HepG2 (cell line): Measurements from ENCODE around the gene MIDN. TPM values are rescaled to one million over a fixed set of nuclear protein-coding genes. Genes with fewer than 3 reads are reported as not detected.

Experiments used
- ATF7 ChIP-seq, 2 experiments: fragments of 450-650 bp in 1 of 2; sonication (generic) in 1 of 2; formaldehyde crosslinking in 1 of 2; IDR thresholded peaks; 2 replicates each; pipeline versions ENCODE4 v1.4.0 to v1.6.1; 2016 to 2020; ENCODE audit warnings: antibody characterized with exemption in 1 of 2, mild to moderate bottlenecking in 1 of 2, missing genetic modification reagents in 1 of 2
- DNMT3B ChIP-seq: conservative IDR thresholded peaks from 2 replicates; pipeline ENCODE4 v1.6.1; 2016; ENCODE audit warnings: missing biosample characterization, control low read depth
- FOXC1 ChIP-seq: sonication (generic); formaldehyde crosslinking; IDR thresholded peaks from 2 replicates; pipeline ENCODE4 v1.8.0; 2022; ENCODE audit warnings: mild to moderate bottlenecking, missing genetic modification reagents, borderline replicate concordance
- FOXP1 ChIP-seq, 2 experiments: fragments of 450-650 bp in 1 of 2; IDR thresholded peaks; 2 replicates each; pipeline ENCODE4 v1.6.1; 2017 to 2018; ENCODE audit warnings: antibody characterized with exemption in 1 of 2
- KLF6 ChIP-seq: IDR thresholded peaks from 2 replicates; pipeline ENCODE4 v1.8.0; 2016; ENCODE audit warnings: missing biosample characterization, missing genetic modification reagents
- NCOA2 ChIP-seq: sonication (generic); formaldehyde crosslinking; IDR thresholded peaks from 2 replicates; pipeline ENCODE4 v1.8.0; 2022; ENCODE audit warnings: inconsistent platforms
- NR2F6 ChIP-seq, 2 experiments: IDR thresholded peaks; 2 replicates each; pipeline ENCODE4 v1.6.1; 2016; ENCODE audit warnings: antibody characterized with exemption in 1 of 2, mild to moderate bottlenecking in 1 of 2
- PHB2 ChIP-seq: fragments of 450-650 bp; IDR thresholded peaks from 2 replicates; pipeline ENCODE4 v1.6.1; 2018; ENCODE audit not compliant: partially characterized antibody
- RARG ChIP-seq: sonication (generic); formaldehyde crosslinking; IDR thresholded peaks from 2 replicates; pipeline ENCODE4 v1.4.0; 2020; ENCODE audit warnings: low read depth, mild to moderate bottlenecking, missing genetic modification reagents
- SIX4 ChIP-seq: sonication (generic); formaldehyde crosslinking; IDR thresholded peaks from 2 replicates; pipeline ENCODE4 v1.4.0; 2020; ENCODE audit warnings: missing genetic modification reagents
- SNRNP70 ChIP-seq: fragments of 200-400 bp; formaldehyde crosslinking; IDR thresholded peaks from 2 replicates; pipeline ENCODE4 v1.6.1; 2017; ENCODE audit warnings: mild to moderate bottlenecking, low read depth, low read length, moderate library complexity
- ZMYM4 ChIP-seq: sonication (generic); formaldehyde crosslinking; IDR thresholded peaks from 2 replicates; pipeline ENCODE4 v1.8.1; 2023; ENCODE audit warnings: mild to moderate bottlenecking, missing genetic modification reagents
- ZNF546 ChIP-seq: sonication (generic); formaldehyde crosslinking; conservative IDR thresholded peaks from 2 replicates; pipeline ENCODE4 v1.8.1; 2023; ENCODE audit warnings: mild to moderate bottlenecking, missing genetic modification reagents
- ZNF564 ChIP-seq: sonication (generic); formaldehyde crosslinking; IDR thresholded peaks from 2 replicates; pipeline ENCODE4 v1.8.1; 2023; ENCODE audit warnings: mild to moderate bottlenecking, missing genetic modification reagents
- ZNF589 ChIP-seq: sonication (generic); formaldehyde crosslinking; conservative IDR thresholded peaks from 2 replicates; pipeline ENCODE4 v1.8.0; 2022; ENCODE audit warnings: mild to moderate bottlenecking, moderate library complexity, missing genetic modification reagents
- ZNF746 ChIP-seq: sonication (generic); formaldehyde crosslinking; IDR thresholded peaks from 2 replicates; pipeline ENCODE4 v1.8.0; 2022; ENCODE audit warnings: mild to moderate bottlenecking, missing genetic modification reagents
- polyA plus RNA-seq, 8 experiments: library from polyadenylated mRNA; depleted of rRNA in 3 of 8; stranded (reverse) in 7 of 8; unstranded in 1 of 8; fragments of >200 nt; fragmentation: Illumina TruSeq in 4 of 8; extraction: Trizol in 4 of 8; gene quantifications; 2 replicates each; pipeline versions ENCODE4 v1.2.1 to v1.2.3, GENCODE V29; 2011 to 2016; ENCODE audit warnings: low read depth in 4 of 8, missing spikeins in 1 of 8, mixed read lengths in 1 of 8; ENCODE audit not compliant: insufficient read depth in 1 of 8
- total RNA-seq, 5 experiments: library from RNA; depleted of rRNA; stranded (reverse); fragments of >200 nt; fragmentation: Illumina TruSeq; extraction: Trizol; gene quantifications; 2 replicates each; pipeline ENCODE4 v1.2.3, GENCODE V29; 2016; ENCODE audit warnings: low read depth in 1 of 5
- TF ChIP-seq, protein P1 (sequence below): sonication (generic); formaldehyde crosslinking; IDR thresholded peaks from 2 replicates; pipeline ENCODE4 v1.5.0; 2020; ENCODE audit warnings: missing genetic modification reagents
- TF ChIP-seq, protein P2 (sequence below): sonication (generic); formaldehyde crosslinking; IDR thresholded peaks from 2 replicates; pipeline ENCODE4 v1.4.0; 2020; ENCODE audit warnings: mild to moderate bottlenecking, missing genetic modification reagents
- TF ChIP-seq, protein P3 (sequence below): IDR thresholded peaks from 2 replicates; pipeline ENCODE4 v1.6.1; 2016; ENCODE audit warnings: missing genetic modification reagents, missing compliant biosample characterization

The MIDN gene
- total and polyA plus RNA-seq, 2 of the 13 experiments (the other 11 are each of a cell fraction or from before 2014, with no cell fraction given) = 8.4 to 18.0 TPM

GRCh38 chr19:1290703-1291651 lies 42.6 kb downstream of the MIDN start (continued):
- TF ChIP-seq, protein P1, sequence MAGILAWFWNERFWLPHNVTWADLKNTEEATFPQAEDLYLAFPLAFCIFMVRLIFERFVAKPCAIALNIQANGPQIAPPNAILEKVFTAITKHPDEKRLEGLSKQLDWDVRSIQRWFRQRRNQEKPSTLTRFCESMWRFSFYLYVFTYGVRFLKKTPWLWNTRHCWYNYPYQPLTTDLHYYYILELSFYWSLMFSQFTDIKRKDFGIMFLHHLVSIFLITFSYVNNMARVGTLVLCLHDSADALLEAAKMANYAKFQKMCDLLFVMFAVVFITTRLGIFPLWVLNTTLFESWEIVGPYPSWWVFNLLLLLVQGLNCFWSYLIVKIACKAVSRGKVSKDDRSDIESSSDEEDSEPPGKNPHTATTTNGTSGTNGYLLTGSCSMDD (CRISPR knock-in tag) = no peak
- peak; percentile 64; the same call in 1 of the 2 replicates for TF ChIP-seq ZNF564 (CRISPR knock-in tag)
- TF ChIP-seq NR2F6 (IDR thresholded peaks at IDR 0.05) = peak; percentile 83
- peak; percentile 92 for TF ChIP-seq NR2F6 (CRISPR knock-in tag; IDR thresholded peaks at IDR 0.05)
- TF ChIP-seq RARG (CRISPR knock-in tag) = no peak
- no peak for TF ChIP-seq PHB2
- no peak for TF ChIP-seq ZNF589 (CRISPR knock-in tag)
- no peak for TF ChIP-seq FOXP1 (IDR thresholded peaks at IDR 0.05)
- peak; percentile 42 for TF ChIP-seq FOXP1 (CRISPR knock-in tag; IDR thresholded peaks at IDR 0.05)
- no peak for TF ChIP-seq SNRNP70
- TF ChIP-seq ZNF546 (CRISPR knock-in tag) = no peak; the same call in 1 of the 2 replicates
- no peak for TF ChIP-seq FOXC1 (CRISPR knock-in tag)
- peak; percentile 76; the same call in 1 of the 2 replicates for TF ChIP-seq KLF6 (CRISPR knock-in tag)
- TF ChIP-seq ZNF746 (CRISPR knock-in tag) = peak; percentile 97
- TF ChIP-seq, protein P2, sequence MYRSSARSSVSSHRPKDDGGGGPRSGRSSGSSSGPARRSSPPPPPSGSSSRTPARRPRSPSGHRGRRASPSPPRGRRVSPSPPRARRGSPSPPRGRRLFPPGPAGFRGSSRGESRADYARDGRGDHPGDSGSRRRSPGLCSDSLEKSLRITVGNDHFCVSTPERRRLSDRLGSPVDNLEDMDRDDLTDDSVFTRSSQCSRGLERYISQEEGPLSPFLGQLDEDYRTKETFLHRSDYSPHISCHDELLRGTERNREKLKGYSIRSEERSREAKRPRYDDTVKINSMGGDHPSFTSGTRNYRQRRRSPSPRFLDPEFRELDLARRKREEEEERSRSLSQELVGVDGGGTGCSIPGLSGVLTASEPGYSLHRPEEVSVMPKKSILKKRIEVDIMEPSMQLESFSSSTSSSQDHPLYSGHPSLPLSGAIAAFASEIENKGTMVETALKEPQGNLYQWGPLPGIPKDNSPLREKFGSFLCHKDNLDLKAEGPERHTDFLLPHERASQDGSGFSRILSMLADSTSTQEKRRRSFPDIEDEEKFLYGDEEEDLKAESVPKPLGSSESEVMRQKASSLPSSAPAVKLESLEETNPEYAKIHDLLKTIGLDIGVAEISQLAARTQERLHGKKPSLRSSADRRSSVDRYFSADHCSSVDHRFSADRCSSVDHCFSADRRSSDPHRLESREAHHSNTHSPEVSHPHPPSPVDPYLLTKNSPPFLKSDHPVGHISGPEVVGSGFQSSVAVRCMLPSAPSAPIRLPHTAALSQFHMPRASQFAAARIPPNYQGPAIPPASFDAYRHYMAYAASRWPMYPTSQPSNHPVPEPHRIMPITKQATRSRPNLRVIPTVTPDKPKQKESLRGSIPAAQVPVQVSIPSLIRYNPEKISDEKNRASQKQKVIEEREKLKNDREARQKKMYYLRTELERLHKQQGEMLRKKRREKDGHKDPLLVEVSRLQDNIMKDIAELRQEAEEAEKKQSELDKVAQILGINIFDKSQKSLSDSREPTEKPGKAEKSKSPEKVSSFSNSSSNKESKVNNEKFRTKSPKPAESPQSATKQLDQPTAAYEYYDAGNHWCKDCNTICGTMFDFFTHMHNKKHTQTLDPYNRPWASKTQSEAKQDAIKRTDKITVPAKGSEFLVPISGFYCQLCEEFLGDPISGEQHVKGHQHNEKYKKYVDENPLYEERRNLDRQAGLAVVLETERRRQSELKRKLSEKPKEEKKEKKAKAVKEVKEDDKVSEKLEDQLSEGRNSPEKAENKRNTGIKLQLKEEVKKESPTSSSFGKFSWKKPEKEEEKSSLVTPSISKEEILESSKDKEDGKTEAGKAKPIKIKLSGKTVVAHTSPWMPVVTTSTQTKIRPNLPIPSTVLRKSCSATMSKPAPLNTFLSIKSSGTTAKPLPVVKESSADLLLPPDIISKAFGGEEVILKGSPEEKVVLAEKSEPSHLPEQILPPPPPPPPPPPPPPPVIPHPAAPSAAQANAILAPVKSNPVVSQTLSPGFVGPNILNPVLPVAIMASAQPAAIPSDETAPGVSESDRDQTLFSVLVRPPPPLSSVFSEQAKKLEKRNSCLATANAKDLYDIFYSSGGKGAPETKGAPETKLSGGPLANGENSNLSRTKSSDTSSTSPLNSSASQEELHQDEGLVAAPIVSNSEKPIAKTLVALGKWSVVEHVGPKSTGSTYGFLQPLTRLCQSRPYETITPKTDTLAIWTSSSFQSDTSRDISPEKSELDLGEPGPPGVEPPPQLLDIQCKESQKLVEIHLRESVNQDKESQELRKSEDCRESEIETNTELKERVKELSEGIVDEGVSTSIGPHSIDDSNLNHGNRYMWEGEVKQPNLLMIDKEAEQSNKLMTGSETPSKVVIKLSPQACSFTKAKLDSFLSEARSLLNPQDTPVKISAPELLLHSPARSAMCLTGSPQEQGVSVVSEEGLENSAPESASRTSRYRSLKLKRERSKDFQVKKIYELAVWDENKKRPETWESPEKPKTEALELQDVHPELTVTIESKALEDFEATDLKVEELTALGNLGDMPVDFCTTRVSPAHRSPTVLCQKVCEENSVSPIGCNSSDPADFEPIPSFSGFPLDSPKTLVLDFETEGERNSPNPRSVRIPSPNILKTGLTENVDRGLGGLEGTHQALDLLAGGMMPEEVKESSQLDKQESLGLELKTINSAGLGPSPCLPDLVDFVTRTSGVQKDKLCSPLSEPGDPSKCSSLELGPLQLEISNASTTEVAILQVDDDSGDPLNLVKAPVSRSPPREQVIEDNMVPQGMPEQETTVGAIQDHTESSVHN (CRISPR knock-in tag) = no peak
- peak; percentile 56 for TF ChIP-seq ZMYM4 (CRISPR knock-in tag)
- TF ChIP-seq, protein P3, sequence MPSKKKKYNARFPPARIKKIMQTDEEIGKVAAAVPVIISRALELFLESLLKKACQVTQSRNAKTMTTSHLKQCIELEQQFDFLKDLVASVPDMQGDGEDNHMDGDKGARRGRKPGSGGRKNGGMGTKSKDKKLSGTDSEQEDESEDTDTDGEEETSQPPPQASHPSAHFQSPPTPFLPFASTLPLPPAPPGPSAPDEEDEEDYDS (CRISPR knock-in tag) = peak; percentile 72; the same call in 1 of the 2 replicates
- peak; percentile 80 for TF ChIP-seq NCOA2 (CRISPR knock-in tag)
- TF ChIP-seq DNMT3B (CRISPR knock-in tag) = no peak
- no peak for TF ChIP-seq ATF7 (IDR thresholded peaks at IDR 0.05)
- no peak for TF ChIP-seq ATF7 (CRISPR knock-in tag; IDR thresholded peaks at IDR 0.05)
- no peak; the same call in 1 of the 2 replicates for TF ChIP-seq SIX4
